Transverse colon (tissue), 3 donors: Measurements from ENCODE around the gene LRRN4CL.

Source experiments
- CTCF ChIP-seq, 5 experiments: fragments of 200-600 bp in 3 of 5; fragments of 450-650 bp in 2 of 5; sonication (generic) in 3 of 5; IDR thresholded peaks; 1 replicate in 2 of 5; 2 replicates in 3 of 5; pipeline ENCODE4 v1.5.1; 2016 to 2017; ENCODE audit warnings: antibody characterized with exemption in 5 of 5, inconsistent platforms in 3 of 5, mild to moderate bottlenecking in 2 of 5, moderate library complexity in 1 of 5
- EP300 ChIP-seq: sonication (generic); formaldehyde crosslinking; IDR thresholded peaks from one replicate; pipeline ENCODE4 v1.6.1; 2017; ENCODE audit warnings: antibody characterized with exemption, low read depth

DNA sequence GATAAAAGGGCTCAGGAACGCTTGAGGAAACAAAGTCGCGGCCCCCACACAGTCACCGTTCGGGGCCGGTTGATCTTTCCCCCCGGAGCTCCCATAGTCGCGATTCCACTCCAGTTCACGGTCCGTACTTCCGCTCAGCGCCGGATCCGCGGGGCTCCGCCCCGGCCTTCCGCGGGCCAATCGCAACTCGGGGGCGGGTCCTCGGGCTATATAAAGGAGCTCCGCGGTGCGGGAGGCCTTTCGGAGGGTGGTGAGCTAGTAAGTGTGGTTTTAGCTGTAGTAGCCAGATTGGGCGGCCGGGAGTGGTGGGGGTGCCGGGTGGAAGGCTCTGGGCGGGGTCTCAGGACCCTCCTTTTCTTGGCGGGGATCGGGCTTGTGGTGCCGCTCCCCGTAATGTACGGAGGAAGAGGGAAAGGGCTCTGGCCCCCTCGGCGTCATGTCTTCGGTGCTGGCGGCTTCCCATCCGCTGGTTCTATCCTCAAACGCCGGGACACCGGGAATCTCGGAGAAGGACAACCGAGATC is 24.2 kb downstream of the LRRN4CL start, which contains the start of the genes C11orf98 and CSKMT:
- TF ChIP-seq CTCF (IDR thresholded peaks at IDR 0.05): no peak
- no peak for TF ChIP-seq EP300
